Left lung (tissue), 10 donors: ENCODE measurements around the gene ADAM12. TPM values are rescaled to one million over a fixed set of nuclear protein-coding genes. Genes with fewer than 3 reads are reported as not detected.
"Not testable (repeated sequence)": the region's sequence is repeated elsewhere in the genome, so short reads cannot be mapped to it uniquely, and the experiment has no call there.

Source experiments
- ATAC-seq: fragments of 200-7000 bp; cut with Tn5 transposase; one replicate; pipeline ENCODE4 v1.9.1; 2020; ENCODE audit warnings: moderate library complexity
- DNase-seq, 4 donors: peaks; one replicate each; pipeline ENCODE4 v3.0.0-alpha.2; 2013 to 2020
- H3K27ac ChIP-seq, 2 donors: fragments of 200-600 bp; sonication (generic) in 1 of 2; one replicate each; pipeline versions ENCODE4 v1.5.0 to v1.8.0; 2020 to 2021
- H3K27me3 ChIP-seq, 2 donors: fragments of 200-600 bp; sonication (generic) in 1 of 2; one replicate each; pipeline versions ENCODE4 v1.5.0 to v1.8.0; 2020 to 2021
- H3K36me3 ChIP-seq, 2 donors: fragments of 200-600 bp; sonication (generic) in 1 of 2; one replicate each; pipeline versions ENCODE4 v1.5.0 to v1.8.0; 2020 to 2021
- H3K4me1 ChIP-seq, 2 donors: fragments of 200-600 bp; one replicate each; pipeline ENCODE4 v1.8.0; 2021
- H3K4me3 ChIP-seq, 2 donors: fragments of 200-600 bp; sonication (generic) in 1 of 2; one replicate each; pipeline versions ENCODE4 v1.5.0 to v1.8.0; 2020 to 2021; ENCODE audit warnings: mild to moderate bottlenecking in 1 of 2
- H3K9me3 ChIP-seq, 2 donors: fragments of 200-600 bp; sonication (generic) in 1 of 2; one replicate each; pipeline versions ENCODE4 v1.5.0 to v1.8.0; 2020 to 2021
- CTCF ChIP-seq, 2 donors: fragments of 200-600 bp; sonication (generic) in 1 of 2; IDR thresholded peaks; one replicate each; pipeline versions ENCODE4 v1.5.0 to v1.8.0; 2021; ENCODE audit warnings: antibody characterized with exemption in 2 of 2
- intact Hi-C, 2 donors: fragments of 100-400 bp; cut with DNase I; formaldehyde crosslinking; loops; one replicate each; pipeline versions ENCODE4 v1.11.2 to v1.14.2; 2022
- polyA plus RNA-seq, 6 donors: library from polyadenylated mRNA; unstranded; fragments of 120-200 nt; gene quantifications; one replicate each; pipeline ENCODE4 v1.2.1, GENCODE V29; 2013; ENCODE audit not compliant: insufficient read length in 6 of 6
- total RNA-seq, 2 donors: library from RNA; stranded (reverse); fragmentation: NEBNext Ultra II Directional; extraction: Animal tissue kit (Norgen Biotek cat#: 25700); gene quantifications; one replicate each; pipeline ENCODE4 v1.2.1, GENCODE V29; 2021
- donor health status: DM: no; HTN: yes; CAD: no.
- donor health status: DM: no; HTN: no; CAD: no.

Gene ADAM12
- total and polyA plus RNA-seq, 8 donors, result 2.6 to 22.4 (median 10.7) TPM

GRCh38 chr10:126349676-126350075 lies 38.6 kb downstream of the ADAM12 start:
- Histone ChIP-seq H3K27ac (no peak overlapping the region), H3K9me3 (no peaks in the 10 kb centered on the region), H3K4me3 (no peak overlapping the region), H3K36me3 (no peaks in the 10 kb centered on the region), H3K27me3 (peaks cover 0 to 26% of the 10 kb centered on the region in 2 donors), H3K4me1 (no peaks in the 10 kb centered on the region)
- TF ChIP-seq CTCF (IDR thresholded peaks at IDR 0.05), result no peak
- intact Hi-C loops, result no loop called here
- ATAC-seq (no peak), DNase-seq (no peak)

GRCh38 chr10:126349101-126349500 lies 39.2 kb downstream of the ADAM12 start:
- Histone ChIP-seq H3K27me3 (peaks cover 0 to 26% of the 10 kb centered on the region in 2 donors), H3K27ac (no peak overlapping the region), H3K4me1 (no peaks in the 10 kb centered on the region), H3K4me3 (no peak overlapping the region), H3K36me3 (no peaks in the 10 kb centered on the region), H3K9me3 (peaks cover 0 to 3% of the 10 kb centered on the region in 2 donors)
- TF ChIP-seq CTCF (IDR thresholded peaks at IDR 0.05), result no peak
- no peak for ATAC-seq
- intact Hi-C loops, result no loop called here
- DNase-seq, result no peak

- ATAC-seq, H3K36me3 ChIP-seq, H3K27ac ChIP-seq, H3K4me1 ChIP-seq, DNase-seq, H3K4me3 ChIP-seq, H3K27me3 ChIP-seq, H3K9me3 ChIP-seq, intact Hi-C loops: not testable (repeated sequence)
Measured at GRCh38 chr10:126343496-126343895, 44.8 kb downstream of the ADAM12 start.

GRCh38 chr10:126342680-126343079 lies 45.6 kb downstream of the ADAM12 start:
- H3K36me3 ChIP-seq, result no peaks in the 10 kb centered on the region
- no peaks in the 10 kb centered on the region for H3K4me1 ChIP-seq
- H3K4me3 ChIP-seq, result no peak overlapping the region
- TF ChIP-seq CTCF (IDR thresholded peaks at IDR 0.05), result no peak
- no peak overlapping the region for H3K27ac ChIP-seq
- intact Hi-C loops, result no loop called here
- no peak for DNase-seq
- no peak for ATAC-seq
- H3K9me3 ChIP-seq, result peaks cover 0 to 3% of the 10 kb centered on the region in 2 donors
- no peaks in the 10 kb centered on the region for H3K27me3 ChIP-seq

- intact Hi-C loops, result no loop called here
- Histone ChIP-seq H3K27me3 (no peaks in the 10 kb centered on the region), H3K9me3 (peaks cover 0 to 3% of the 10 kb centered on the region in 2 donors), H3K4me1 (no peaks in the 10 kb centered on the region), H3K4me3 (no peak overlapping the region), H3K36me3 (no peaks in the 10 kb centered on the region), H3K27ac (no peak overlapping the region)
- DNase-seq (no peak), ATAC-seq (no peak)
- TF ChIP-seq CTCF (IDR thresholded peaks at IDR 0.05), result no peak
Measured at GRCh38 chr10:126341491-126341890, 46.8 kb downstream of the ADAM12 start.

GRCh38 chr10:126337251-126337810 lies 50.9 kb downstream of the ADAM12 start:
- ATAC-seq, result no peak
- intact Hi-C loops, result no loop called here
- no peak for TF ChIP-seq CTCF (IDR thresholded peaks at IDR 0.05)

More at GRCh38 chr10:126337251-126337810, 50.9 kb downstream of the ADAM12 start:
- Histone ChIP-seq H3K27me3 (no peaks in the 10 kb centered on the region), H3K9me3 (no peaks in the 10 kb centered on the region), H3K27ac (no peak overlapping the region), H3K4me3 (no peak overlapping the region), H3K36me3 (no peaks in the 10 kb centered on the region), H3K4me1 (no peaks in the 10 kb centered on the region)
- DNase-seq, result no peak
